HG03558 (cell line): ENCODE measurements around the gene ISL1.

Source experiments
- ATAC-seq: cut with Tn5 transposase; IDR thresholded peaks from one replicate; pipeline ENCODE4 v1.9.1; 2021; ENCODE audit warnings: moderate number of reproducible peaks; ENCODE audit not compliant: unreplicated experiment; ENCODE audit errors: extremely low read depth

Gene ISL1

GRCh38 chr5:51439232-51439631, 56.0 kb downstream of the ISL1 start:
- no peak for ATAC-seq
